Measurements from ENCODE around the gene CCDC47. TPM values are rescaled to one million over a fixed set of nuclear protein-coding genes. Genes with fewer than 3 reads are reported as not detected.

Gene CCDC47
- total RNA-seq, 1 experiment from 2014 or later = 64.0 TPM

GRCh38 chr17:63751806-63752205 is 21.6 kb downstream of the CCDC47 start:
- H3K79me2 ChIP-seq (ENCODE audit: low read depth) = no peaks in the 10 kb centered on the region
- no peak overlapping the region for H2AFZ ChIP-seq
- H3K4me2 ChIP-seq = no peak overlapping the region
- peaks cover 16% of the 10 kb centered on the region; the same call in 1 of the 2 replicates for H3F3A ChIP-seq (ENCODE audit: insufficient read depth, low read depth)
- H3K4me3 ChIP-seq = no peak overlapping the region
- ChIA-PET CTCF (no interaction called here), POLR2A (ENCODE audit: unreplicated experiment) (no interaction called here)
- peaks cover 3% of the 10 kb centered on the region; the same call in 1 of the 2 replicates for H4K20me1 ChIP-seq (ENCODE audit: insufficient read depth)
- no peaks in the 10 kb centered on the region for H3K9me2 ChIP-seq (ENCODE audit: insufficient read depth)
- no TSS peak for BruUV-seq (replicated peaks)
- H3K36me3 ChIP-seq (ENCODE audit: low read depth) = peaks cover 26% of the 10 kb centered on the region
- no peaks in the 10 kb centered on the region for H3K4me1 ChIP-seq (replicated peaks; ENCODE audit: insufficient read depth)
- no peak overlapping the region for H3K27ac ChIP-seq
- H3K9me3 ChIP-seq (ENCODE audit: insufficient read depth, low read depth) = no peaks in the 10 kb centered on the region
- TF ChIP-seq CTCF (conservative IDR thresholded peaks at IDR 0.05) = no peak
- no peak for TF ChIP-seq EZH2 (IDR thresholded peaks at IDR 0.05; ENCODE audit: low read depth)
- intact Hi-C loops (cut with micrococcal nuclease; ENCODE audit: unreplicated experiment) = loop anchor here (5.0 kb wide), 1 partner anchor 45 kb away; no protein-coding TSS in a partner anchor
- H3K27me3 ChIP-seq (ENCODE audit: insufficient read depth, low read depth) = no peaks in the 10 kb centered on the region
- no peak for DNase-seq

DNA sequence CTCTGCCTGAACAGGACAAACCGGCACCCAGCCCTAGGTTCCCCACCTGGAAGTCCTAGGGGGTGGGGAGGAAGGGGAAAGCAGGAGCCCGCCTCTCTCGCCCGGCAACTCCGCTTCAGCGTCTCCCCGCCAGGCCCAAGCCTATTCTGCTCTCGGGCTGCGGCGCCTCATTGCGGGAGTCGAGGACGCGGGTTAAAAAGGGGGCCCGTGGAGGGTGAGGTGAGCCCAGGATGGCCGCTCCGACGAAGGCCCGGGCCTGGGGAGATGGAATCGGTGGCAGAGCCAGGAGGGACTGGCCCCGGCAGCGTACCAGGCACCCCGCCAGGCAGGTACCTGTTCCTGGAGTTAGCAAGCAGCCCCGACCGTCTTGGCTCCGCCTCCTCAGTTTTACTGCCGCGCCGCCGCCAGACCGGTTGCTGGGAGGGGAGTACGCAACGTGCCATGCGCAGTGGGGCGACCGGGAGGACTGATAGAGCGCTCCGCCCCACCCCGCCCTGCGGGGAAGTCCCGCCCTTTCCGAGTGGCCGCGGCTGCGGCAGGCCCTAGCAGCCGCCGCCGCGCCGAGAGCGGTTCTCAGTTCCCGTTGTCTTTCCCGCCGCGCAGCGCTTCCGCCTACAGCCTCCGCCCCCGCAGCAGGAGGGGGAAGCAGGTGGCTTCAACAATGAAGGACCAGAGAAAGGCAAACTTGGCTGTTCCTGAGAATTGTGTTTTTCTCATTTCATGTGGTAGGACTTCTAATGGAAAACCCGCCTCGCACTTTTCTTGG is 31.8 kb downstream of the CCDC47 start, which contains the start of gene STRADA:
Gene STRADA, minus strand, starts transcription at position 392 of the 766 bp plus-strand sequence. CDS start 13,430 bp downstream, outside the sequence.
- peak within 1 kb of the TSS; percentile 96 for H2AFZ ChIP-seq
- no peaks in the 10 kb centered on the region for H4K20me1 ChIP-seq (ENCODE audit: insufficient read depth)
- peaks cover 15% of the 10 kb centered on the region for H3K4me1 ChIP-seq (replicated peaks; ENCODE audit: insufficient read depth)
- H3K4me3 ChIP-seq = peak within 1 kb of the TSS; percentile 91
- peak within 1 kb of the TSS; percentile 72 for H3K27ac ChIP-seq
- TF ChIP-seq CTCF (conservative IDR thresholded peaks at IDR 0.05) = no peak
- TF ChIP-seq EZH2 (IDR thresholded peaks at IDR 0.05; ENCODE audit: low read depth) = no peak
- BruUV-seq (replicated peaks) = no TSS peak
- intact Hi-C loops (cut with micrococcal nuclease; ENCODE audit: unreplicated experiment) = loop anchor here (2.0 kb wide), 2 partner anchors 31 to 119 kb away; partner anchors contain the start of genes CCDC47 and MAP3K3
- DNase-seq = peak; percentile 97 to 99
- ChIA-PET POLR2A (ENCODE audit: unreplicated experiment) (interaction anchor here (0.6 to 0.7 kb wide), 2 partner anchors 120 to 295 kb away, joined by 3 to 6 read pairs; partner anchors contain the start of gene CYB561), CTCF (no interaction called here)
- H3K9me2 ChIP-seq (ENCODE audit: insufficient read depth) = no peaks in the 10 kb centered on the region
- peaks cover 7% of the 10 kb centered on the region; the same call in 1 of the 2 replicates for H3K36me3 ChIP-seq (ENCODE audit: low read depth)
- peak within 1 kb of the TSS; percentile 92 for H3K4me2 ChIP-seq
- peaks cover 12% of the 10 kb centered on the region; the same call in 1 of the 2 replicates for H3K79me2 ChIP-seq (ENCODE audit: low read depth)
- H3K9me3 ChIP-seq (ENCODE audit: insufficient read depth, low read depth) = no peaks in the 10 kb centered on the region
- H3K27me3 ChIP-seq (ENCODE audit: insufficient read depth, low read depth) = no peaks in the 10 kb centered on the region
- peaks cover 51% of the 10 kb centered on the region for H3F3A ChIP-seq (ENCODE audit: insufficient read depth, low read depth)

DNA sequence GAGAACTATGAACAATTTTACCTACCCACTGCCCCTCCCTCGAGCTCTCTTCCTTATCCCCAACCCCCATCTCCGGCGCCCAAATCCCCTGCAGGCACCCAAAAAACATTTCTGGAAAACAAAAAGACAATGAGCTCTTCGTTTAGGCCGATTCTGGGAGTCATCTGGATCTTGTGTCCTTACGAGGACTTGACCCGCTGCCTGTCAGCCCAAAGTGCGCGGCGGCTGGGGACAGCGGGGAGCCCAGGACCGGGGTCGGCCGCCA is 32.3 kb downstream of the CCDC47 start:
- DNase-seq = peak in 1 of 2 experiments; percentile 39
- ChIA-PET CTCF (no interaction called here), POLR2A (ENCODE audit: unreplicated experiment) (interaction anchor here (0.6 to 0.7 kb wide), 2 partner anchors 295 to 430 kb away, joined by 4 to 6 read pairs; partner anchors contain the start of gene CYB561)
- Histone ChIP-seq H3K79me2 (ENCODE audit: low read depth) (peaks cover 12% of the 10 kb centered on the region; the same call in 1 of the 2 replicates), H3K9me3 (ENCODE audit: insufficient read depth, low read depth) (no peaks in the 10 kb centered on the region), H3K4me2 (peak overlapping the region; percentile 92), H3K36me3 (ENCODE audit: low read depth) (peaks cover 6% of the 10 kb centered on the region; the same call in 1 of the 2 replicates), H3K4me3 (peak overlapping the region; percentile 91), H3K4me1 (replicated peaks; ENCODE audit: insufficient read depth) (peaks cover 15% of the 10 kb centered on the region), H4K20me1 (ENCODE audit: insufficient read depth) (no peaks in the 10 kb centered on the region), H3F3A (ENCODE audit: insufficient read depth, low read depth) (peaks cover 48% of the 10 kb centered on the region), H3K9me2 (ENCODE audit: insufficient read depth) (no peaks in the 10 kb centered on the region), H3K27me3 (ENCODE audit: insufficient read depth, low read depth) (no peaks in the 10 kb centered on the region), H2AFZ (peak overlapping the region; percentile 96), H3K27ac (peak overlapping the region; percentile 64)
- intact Hi-C loops (cut with micrococcal nuclease; ENCODE audit: unreplicated experiment) = loop anchor here (2.0 kb wide), 2 partner anchors 32 to 118 kb away; partner anchors contain the start of genes CCDC47 and MAP3K3
- TF ChIP-seq EZH2 (IDR thresholded peaks at IDR 0.05; ENCODE audit: low read depth) = no peak
- no peak for TF ChIP-seq CTCF (conservative IDR thresholded peaks at IDR 0.05)
- TSS peak; percentile 52 for BruUV-seq (replicated peaks)
